Lung (tissue), 16 donors: ENCODE results near the gene NKRF. TPM values are rescaled to one million over a fixed set of nuclear protein-coding genes. Genes with fewer than 3 reads are reported as not detected.
A peak's percentile ranks its signal among the peaks of the same experiment; 100 is the strongest.

Experiments
- ATAC-seq: fragments of 200-7000 bp; cut with Tn5 transposase; one replicate; pipeline ENCODE4 v1.9.1; 2020; ENCODE audit warnings: moderate number of reproducible peaks; ENCODE audit not compliant: insufficient read depth, low FRiP score
- DNase-seq, 3 donors: peaks; one replicate each; pipeline ENCODE4 v3.0.0-alpha.2; 2013 to 2017
- H3K27ac ChIP-seq, 2 donors: one replicate each; pipeline ENCODE4 v1.5.1; 2013; ENCODE audit warnings: mild to moderate bottlenecking in 2 of 2, moderate library complexity in 2 of 2, control low read depth in 1 of 2, inconsistent platforms in 1 of 2, low read depth in 1 of 2, low read length in 1 of 2
- H3K27me3 ChIP-seq, 3 donors: one replicate each; pipeline ENCODE4 v1.5.1; 2013; ENCODE audit warnings: low read length in 2 of 3; ENCODE audit not compliant: control insufficient read depth in 3 of 3, insufficient read depth in 3 of 3
- H3K36me3 ChIP-seq, 4 donors: one replicate each; pipeline ENCODE4 v1.5.1; 2013; ENCODE audit warnings: low read length in 4 of 4, mild to moderate bottlenecking in 1 of 4, moderate library complexity in 1 of 4; ENCODE audit not compliant: control insufficient read depth in 4 of 4, insufficient read depth in 4 of 4
- H3K4me1 ChIP-seq, 5 donors: one replicate each; pipeline ENCODE4 v1.5.1; 2013; ENCODE audit warnings: low read length in 5 of 5, mild to moderate bottlenecking in 2 of 5, moderate library complexity in 1 of 5; ENCODE audit not compliant: control insufficient read depth in 5 of 5, insufficient read depth in 5 of 5
- H3K4me3 ChIP-seq: one replicate; pipeline ENCODE4 v1.5.1; 2013; ENCODE audit warnings: mild to moderate bottlenecking, control low read depth, moderate library complexity
- H3K9ac ChIP-seq, 2 donors: one replicate each; pipeline ENCODE4 v1.5.1; 2013; ENCODE audit warnings: low read length in 2 of 2, control low read depth in 1 of 2; ENCODE audit not compliant: insufficient read depth in 1 of 2
- H3K9me3 ChIP-seq, 4 donors: one replicate each; pipeline ENCODE4 v1.5.1; 2013; ENCODE audit warnings: low read length in 3 of 4, mild to moderate bottlenecking in 1 of 4, moderate library complexity in 1 of 4; ENCODE audit not compliant: control insufficient read depth in 4 of 4, insufficient read depth in 3 of 4
- WGBS, 2 donors: extraction: QIAGEN DNeasy Blood & Tissue Kit; methylation state at CpG; one replicate each; pipeline ENCODE4 v1.1.7; 2013; 5-methylcytosine and 5-hydroxymethylcytosine counted together
- long read RNA-seq, 5 donors: transcript quantifications; one replicate each; lab custom pipeline, GENCODE V29; 2026
- polyA plus RNA-seq, 2 donors: library from polyadenylated mRNA; stranded (reverse); fragments of 200-250 nt; gene quantifications; one replicate each; pipeline ENCODE4 v1.2.1, GENCODE V29; 2013
- total RNA-seq, 2 donors: library from RNA; depleted of rRNA in 1 of 2; stranded (reverse); fragments of >200 nt in 1 of 2; gene quantifications; one replicate each; pipeline ENCODE4 v1.2.1, GENCODE V29; 2014 to 2021
- TF ChIP-seq, protein P1 (sequence below): IDR thresholded peaks from 2 replicates; pipeline ENCODE4 v1.5.1; 2012; ENCODE audit warnings: mild to moderate bottlenecking; ENCODE audit errors: control extremely low read depth, extremely low read depth
- donor health status: control.
- donor health status: control.
- donor health status: Bipolar disorder and iron deficiency.
- donor health status: healthy.
- donor health status: DM: yes; HTN: yes; CAD: no.

NKRF gene
- total RNA-seq (1 to 10 TPM; 7.2 to 9.6 TPM), polyA plus RNA-seq (1 to 10 TPM; 4.1 to 5.7 TPM)
- long read RNA-seq, donor 1, partial matches to known transcripts = 0 of 4 reads
- long read RNA-seq, donor 1, other reads (novel, unspliced or antisense) = 0 of 4 reads
- long read RNA-seq, donor 2, partial matches to known transcripts = 0 of 1 reads
- long read RNA-seq, donor 2, other reads (novel, unspliced or antisense) = 0 of 1 reads
- long read RNA-seq, donor 3, partial matches to known transcripts = 0 of 4 reads
- long read RNA-seq, donor 3, other reads (novel, unspliced or antisense) = 0 of 4 reads
- long read RNA-seq, donor 4, partial matches to known transcripts = 0 of 2 reads
- long read RNA-seq, donor 4, other reads (novel, unspliced or antisense) = 0 of 2 reads
- long read RNA-seq, donor 5, partial matches to known transcripts = 0 of 2 reads
- long read RNA-seq, donor 5, other reads (novel, unspliced or antisense) = 0 of 2 reads

DNA sequence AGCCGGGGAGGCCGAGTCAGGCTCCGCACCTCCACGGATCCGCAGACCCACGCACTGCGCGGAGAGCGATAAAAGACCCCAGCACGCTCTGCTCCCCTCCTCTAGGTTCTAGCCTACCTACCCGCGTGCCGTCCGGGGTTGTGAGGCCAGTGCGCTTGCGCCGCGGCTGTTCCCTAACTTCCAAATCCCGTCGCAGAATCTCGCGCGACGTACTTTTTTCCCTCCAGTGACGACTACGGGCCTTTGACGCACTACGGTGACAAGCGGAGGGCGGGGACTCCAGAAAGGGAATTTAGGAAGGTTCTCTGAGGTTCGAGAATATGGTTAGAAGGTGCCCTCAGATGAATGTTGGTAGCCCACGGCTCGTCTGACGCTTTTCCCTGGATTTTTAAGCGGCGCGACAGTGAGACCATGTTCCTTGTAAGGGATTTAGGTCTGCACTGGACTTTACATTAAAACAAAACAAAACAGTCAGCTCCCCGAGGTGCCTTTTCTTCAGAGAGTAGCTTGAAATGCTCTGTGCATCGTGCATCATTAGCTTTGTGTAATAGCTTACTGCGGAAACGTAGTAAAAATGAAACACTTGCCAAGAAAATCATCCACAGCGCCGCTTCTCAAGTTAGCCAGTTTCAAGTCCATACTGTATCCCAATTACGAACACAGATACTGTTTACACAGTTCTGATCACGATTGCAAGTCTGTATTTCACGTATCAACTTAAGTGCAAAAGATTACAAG, at the start of gene NKRF:
NKRF (minus strand) TSS at position 145 of the 738 bp plus-strand sequence.
- H3K9me3 ChIP-seq = no peaks in the 10 kb centered on the region
- ATAC-seq (peak; percentile 96), DNase-seq (peak; percentile 93 to 96 (median 95))
- WGBS, 2 donors = 6 to 37% methylated on average over 31 to 46 of the region's 46 CpGs
- H3K9ac ChIP-seq = peak within 1 kb of the TSS; percentile 44 to 91
- H3K4me3 ChIP-seq = peak within 1 kb of the TSS; percentile 69
- peak within 1 kb of the TSS; percentile 84 to 94 for H3K27ac ChIP-seq
- peaks cover 0 to 3% (median 0%) of the 10 kb centered on the region in 5 donors for H3K4me1 ChIP-seq
- TF ChIP-seq, protein P1, sequence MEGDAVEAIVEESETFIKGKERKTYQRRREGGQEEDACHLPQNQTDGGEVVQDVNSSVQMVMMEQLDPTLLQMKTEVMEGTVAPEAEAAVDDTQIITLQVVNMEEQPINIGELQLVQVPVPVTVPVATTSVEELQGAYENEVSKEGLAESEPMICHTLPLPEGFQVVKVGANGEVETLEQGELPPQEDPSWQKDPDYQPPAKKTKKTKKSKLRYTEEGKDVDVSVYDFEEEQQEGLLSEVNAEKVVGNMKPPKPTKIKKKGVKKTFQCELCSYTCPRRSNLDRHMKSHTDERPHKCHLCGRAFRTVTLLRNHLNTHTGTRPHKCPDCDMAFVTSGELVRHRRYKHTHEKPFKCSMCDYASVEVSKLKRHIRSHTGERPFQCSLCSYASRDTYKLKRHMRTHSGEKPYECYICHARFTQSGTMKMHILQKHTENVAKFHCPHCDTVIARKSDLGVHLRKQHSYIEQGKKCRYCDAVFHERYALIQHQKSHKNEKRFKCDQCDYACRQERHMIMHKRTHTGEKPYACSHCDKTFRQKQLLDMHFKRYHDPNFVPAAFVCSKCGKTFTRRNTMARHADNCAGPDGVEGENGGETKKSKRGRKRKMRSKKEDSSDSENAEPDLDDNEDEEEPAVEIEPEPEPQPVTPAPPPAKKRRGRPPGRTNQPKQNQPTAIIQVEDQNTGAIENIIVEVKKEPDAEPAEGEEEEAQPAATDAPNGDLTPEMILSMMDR = no peak
- no peaks in the 10 kb centered on the region for H3K27me3 ChIP-seq
- H3K36me3 ChIP-seq = no peaks in the 10 kb centered on the region

DNA sequence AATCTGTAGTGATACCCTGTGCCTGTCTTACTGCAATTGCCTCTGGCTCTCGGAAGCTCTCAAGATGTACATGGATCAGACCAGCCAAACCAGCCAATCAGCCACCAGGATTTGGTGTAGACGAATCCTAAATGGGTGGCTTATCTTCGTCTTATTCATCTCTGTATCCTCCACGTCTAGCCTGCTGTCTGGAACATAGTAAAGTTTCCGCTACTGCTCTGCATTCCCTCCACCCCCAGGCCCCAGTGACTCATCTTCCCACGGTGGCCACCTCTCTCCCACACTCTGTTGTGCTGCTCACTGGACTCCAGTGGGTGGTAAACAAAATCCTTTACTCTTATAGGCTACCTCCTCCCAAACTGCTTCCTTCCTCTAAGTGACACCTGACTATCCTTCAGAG, 48.9 kb upstream of the NKRF start:
- no peaks in the 10 kb centered on the region for H3K9me3 ChIP-seq
- WGBS, 2 donors = 64 to 73% methylated on average over 6 of the region's 6 CpGs
- TF ChIP-seq, protein P1 = no peak
- ATAC-seq (no peak), DNase-seq (no peak)
- no peak overlapping the region for H3K4me3 ChIP-seq
- H3K27me3 ChIP-seq = no peaks in the 10 kb centered on the region
- no peaks in the 10 kb centered on the region for H3K36me3 ChIP-seq
- no peak overlapping the region for H3K27ac ChIP-seq
- peaks cover 0 to 5% (median 0%) of the 10 kb centered on the region in 5 donors for H3K4me1 ChIP-seq
- no peak overlapping the region for H3K9ac ChIP-seq

DNA sequence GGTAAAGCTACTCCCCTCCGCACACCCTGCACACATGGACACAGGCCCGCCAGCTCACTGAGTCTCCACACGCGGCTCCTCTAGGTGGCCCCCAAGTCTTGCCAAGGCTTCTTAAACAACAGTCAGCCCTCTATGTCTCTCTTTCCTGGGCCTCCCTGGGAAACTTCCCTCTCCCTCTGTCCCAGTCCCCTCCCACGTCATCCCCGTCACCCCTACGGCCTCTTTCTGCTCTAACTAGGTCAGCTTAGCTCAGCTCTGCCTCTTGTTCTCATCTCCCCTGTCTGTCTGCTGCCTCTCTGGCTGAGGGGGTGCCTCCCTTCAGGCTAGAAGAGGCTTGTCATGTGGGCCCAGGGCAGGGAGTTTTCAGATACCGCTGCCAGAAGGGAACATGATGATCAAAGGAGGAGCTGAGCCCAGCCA, 47.9 kb upstream of the NKRF start:
- no peak overlapping the region for H3K9ac ChIP-seq
- 69 to 72% methylated on average over 7 to 8 of the region's 8 CpGs for WGBS, 2 donors
- peaks cover 0 to 3% (median 0%) of the 10 kb centered on the region in 4 donors for H3K36me3 ChIP-seq
- TF ChIP-seq, protein P1 = no peak
- H3K27ac ChIP-seq = no peak overlapping the region
- ATAC-seq (no peak), DNase-seq (peak; percentile 53 to 74 (median 54))
- no peaks in the 10 kb centered on the region for H3K27me3 ChIP-seq
- no peak overlapping the region for H3K4me3 ChIP-seq
- H3K9me3 ChIP-seq = no peaks in the 10 kb centered on the region
- H3K4me1 ChIP-seq = peaks cover 0 to 5% (median 0%) of the 10 kb centered on the region in 5 donors
